H9 (cell line): ENCODE results near the gene GNB4. TPM values are rescaled to one million over a fixed set of nuclear protein-coding genes. Genes with fewer than 3 reads are reported as not detected.

Experiments
- DNase-seq: peaks from one replicate; pipeline ENCODE4 v3.0.0-alpha.2; 2017
- H2AFZ ChIP-seq: one replicate; pipeline ENCODE4 v1.6.1; 2013; ENCODE audit warnings: mild to moderate bottlenecking, low read length, control low read depth, moderate library complexity
- H2AK5ac ChIP-seq: 2 replicates; pipeline ENCODE4 v1.6.1; 2013; ENCODE audit warnings: low read length, control low read depth, mixed read lengths; ENCODE audit not compliant: insufficient read length
- H2BK120ac ChIP-seq: one replicate; pipeline ENCODE4 v1.6.1; 2013; ENCODE audit warnings: low read depth, mild to moderate bottlenecking, low read length, control low read depth, inconsistent platforms; ENCODE audit not compliant: poor library complexity, severe bottlenecking
- H2BK12ac ChIP-seq: 2 replicates; pipeline ENCODE4 v1.6.1; 2013; ENCODE audit warnings: low read length, control low read depth, mixed read lengths, low read depth; ENCODE audit not compliant: insufficient read length
- H2BK15ac ChIP-seq: 2 replicates; pipeline ENCODE4 v1.6.1; 2013; ENCODE audit warnings: low read depth, low read length, control low read depth
- H2BK20ac ChIP-seq: one replicate; pipeline ENCODE4 v1.6.1; 2013; ENCODE audit warnings: low read depth, mild to moderate bottlenecking, low read length, control low read depth, inconsistent platforms; ENCODE audit not compliant: poor library complexity, severe bottlenecking
- H2BK5ac ChIP-seq: 2 replicates; pipeline ENCODE4 v1.6.1; 2013; ENCODE audit warnings: low read length, control low read depth, mixed read lengths; ENCODE audit not compliant: insufficient read length
- H3K14ac ChIP-seq: 2 replicates; pipeline ENCODE4 v1.6.1; 2013; ENCODE audit warnings: low read length, control low read depth; ENCODE audit not compliant: insufficient read depth
- H3K18ac ChIP-seq: 2 replicates; pipeline ENCODE4 v1.6.1; 2013; ENCODE audit warnings: low read depth, mild to moderate bottlenecking, mixed read lengths, low read length, control low read depth; ENCODE audit not compliant: insufficient read length
- H3K23ac ChIP-seq: 2 replicates; pipeline ENCODE4 v1.6.1; 2013; ENCODE audit warnings: low read length, control low read depth, mixed read lengths, low read depth; ENCODE audit not compliant: insufficient read length
- H3K23me2 ChIP-seq: 2 replicates; pipeline ENCODE4 v1.6.1; 2013; ENCODE audit warnings: low read depth, mild to moderate bottlenecking, mixed read lengths, low read length, control low read depth; ENCODE audit not compliant: insufficient read length, poor library complexity, severe bottlenecking
- H3K27ac ChIP-seq: 2 replicates; pipeline ENCODE4 v1.5.1; 2013; ENCODE audit warnings: low read length, control low read depth, mixed read lengths, low read depth; ENCODE audit not compliant: insufficient read length
- H3K27me3 ChIP-seq: 2 replicates; pipeline ENCODE4 v1.6.1; 2013; ENCODE audit warnings: low read length, control low read depth, inconsistent platforms; ENCODE audit not compliant: insufficient read depth
- H3K4ac ChIP-seq: 2 replicates; pipeline ENCODE4 v1.6.1; 2013; ENCODE audit warnings: low read depth, mild to moderate bottlenecking, control low read depth, inconsistent platforms, low read length, moderate library complexity
- H3K4me1 ChIP-seq: 2 replicates; pipeline ENCODE4 v1.6.1; 2013; ENCODE audit warnings: low read length, control low read depth, inconsistent platforms; ENCODE audit not compliant: insufficient read depth
- H3K4me2 ChIP-seq: 2 replicates; pipeline ENCODE4 v1.6.1; 2013; ENCODE audit warnings: low read length, control low read depth, mixed read lengths; ENCODE audit not compliant: insufficient read length, insufficient read depth
- H3K56ac ChIP-seq: 2 replicates; pipeline ENCODE4 v1.6.1; 2013; ENCODE audit warnings: low read depth, mild to moderate bottlenecking, mixed read lengths, low read length, control low read depth; ENCODE audit not compliant: insufficient read length
- H3K79me1 ChIP-seq: 2 replicates; pipeline ENCODE4 v1.6.1; 2013; ENCODE audit warnings: low read depth, mild to moderate bottlenecking, moderate library complexity, low read length, control low read depth, inconsistent platforms; ENCODE audit not compliant: insufficient read depth, poor library complexity, severe bottlenecking
- H3K79me2 ChIP-seq: 2 replicates; pipeline ENCODE4 v1.6.1; 2013; ENCODE audit warnings: low read length, control low read depth, inconsistent platforms; ENCODE audit not compliant: insufficient read depth
- H3K9ac ChIP-seq: 2 replicates; pipeline ENCODE4 v1.6.1; 2013; ENCODE audit warnings: low read length, control low read depth, mixed read lengths; ENCODE audit not compliant: insufficient read length; ENCODE audit errors: extremely low read depth
- H3K9me3 ChIP-seq: one replicate; pipeline ENCODE4 v1.6.1; 2013; ENCODE audit warnings: low read depth, low read length, inconsistent platforms; ENCODE audit not compliant: control insufficient read depth
- H3T11ph ChIP-seq: one replicate; pipeline ENCODE4 v1.6.1; 2013; ENCODE audit warnings: mild to moderate bottlenecking, low read length, control low read depth, inconsistent platforms
- H4K20me1 ChIP-seq: one replicate; pipeline ENCODE4 v1.6.1; 2013; ENCODE audit not compliant: control insufficient read depth, insufficient read length, insufficient read depth
- H4K5ac ChIP-seq: 2 replicates; pipeline ENCODE4 v1.6.1; 2013; ENCODE audit warnings: low read depth, mild to moderate bottlenecking, mixed read lengths, low read length, control low read depth; ENCODE audit not compliant: insufficient read length
- H4K8ac ChIP-seq: replicated peaks from 2 replicates; pipeline ENCODE4 v1.6.1; 2013; ENCODE audit warnings: low read length, control low read depth, mixed read lengths, low read depth; ENCODE audit not compliant: insufficient read length
- H4K91ac ChIP-seq: 2 replicates; pipeline ENCODE4 v1.6.1; 2013; ENCODE audit warnings: low read depth, mild to moderate bottlenecking, moderate library complexity, mixed read lengths, low read length, control low read depth; ENCODE audit not compliant: insufficient read length
- H3K27ac Mint-ChIP-seq, 3 experiments: 2 replicates in 2 of 3; 3 replicates in 1 of 3; pipeline ENCODE4 v1.8.0; 2020 to 2021; ENCODE audit warnings: mixed read lengths in 3 of 3, mild to moderate bottlenecking in 1 of 3, moderate library complexity in 1 of 3
- H3K27me3 Mint-ChIP-seq: 2 replicates; pipeline ENCODE4 v1.8.0; 2021; ENCODE audit warnings: low read depth, mild to moderate bottlenecking, moderate library complexity, mixed read lengths
- H3K36me3 Mint-ChIP-seq, 3 experiments: 2 replicates in 2 of 3; 3 replicates in 1 of 3; pipeline ENCODE4 v1.8.0; 2020 to 2021; ENCODE audit warnings: low read depth in 3 of 3, mixed read lengths in 3 of 3; ENCODE audit not compliant: insufficient read depth in 1 of 3
- H3K4me1 Mint-ChIP-seq, 2 experiments: 2 replicates each; pipeline ENCODE4 v1.8.0; 2020; ENCODE audit warnings: mixed read lengths in 2 of 2
- H3K4me3 Mint-ChIP-seq, 2 experiments: 2 replicates in 1 of 2; 3 replicates in 1 of 2; pipeline ENCODE4 v1.8.0; 2020 to 2021; ENCODE audit warnings: mild to moderate bottlenecking in 2 of 2, mixed read lengths in 2 of 2, moderate library complexity in 1 of 2
- H3K9me3 Mint-ChIP-seq, 2 experiments: 2 replicates in 1 of 2; 3 replicates in 1 of 2; pipeline ENCODE4 v1.8.0; 2020; ENCODE audit warnings: mild to moderate bottlenecking in 2 of 2, mixed read lengths in 2 of 2, moderate library complexity in 1 of 2
- CTCF ChIP-seq: fragments of 200-600 bp; sonication (generic); conservative IDR thresholded peaks from 3 replicates; pipeline ENCODE4 v1.8.0; 2021; ENCODE audit warnings: antibody characterized with exemption, mild to moderate bottlenecking
- WGBS: extraction: QIAGEN DNeasy Blood & Tissue Kit; methylation state at CpG from one replicate; pipeline ENCODE4 v1.1.7; 2013; ENCODE audit warnings: missing lambda C conversion rate, low lambda C conversion rate, mixed read lengths; ENCODE audit not compliant: insufficient read length; ENCODE audit errors: extremely low coverage; 5-methylcytosine and 5-hydroxymethylcytosine counted together
- total RNA-seq: library from RNA; stranded (reverse); gene quantifications from 2 replicates; pipeline ENCODE4 v1.2.1, GENCODE V29; 2021

Gene GNB4
- total RNA-seq, 1 experiment from 2014 or later = 25.0 TPM

- DNase-seq = no peak
- Histone ChIP-seq H3K23ac (no peak overlapping the region), H2BK15ac (no peak overlapping the region), H3K18ac (no peak overlapping the region), H3K56ac (no peak overlapping the region), H3K9me3 (no peaks in the 10 kb centered on the region), H2BK5ac (no peak overlapping the region), H3K4ac (no peak overlapping the region), H3K23me2 (no peaks in the 10 kb centered on the region), H4K91ac (no peak overlapping the region), H4K8ac (no peak overlapping the region), H2BK20ac (no peak overlapping the region), H2BK12ac (no peak overlapping the region), H2BK120ac (no peak overlapping the region), H3K27ac (no peak overlapping the region), H3K9ac (no peak overlapping the region), H3K79me2 (no peaks in the 10 kb centered on the region), H2AK5ac (no peak overlapping the region), H2AFZ (no peak overlapping the region), H4K20me1 (no peaks in the 10 kb centered on the region), H4K5ac (no peak overlapping the region), H3K4me2 (no peak overlapping the region), H3K79me1 (no peaks in the 10 kb centered on the region), H3K14ac (no peak overlapping the region), H3K27me3 (no peaks in the 10 kb centered on the region), H3K4me1 (no peaks in the 10 kb centered on the region), H3T11ph (no peak overlapping the region)
- no peaks in the 10 kb centered on the region for H3K27me3 Mint-ChIP-seq
- H3K4me1 Mint-ChIP-seq = peaks cover 9 to 10% of the 10 kb centered on the region in 2 experiments
- no peak overlapping the region for H3K4me3 Mint-ChIP-seq
- peaks cover 0 to 6% (median 4%) of the 10 kb centered on the region in 3 experiments; a peak in 1 of 7 replicates for H3K36me3 Mint-ChIP-seq
- TF ChIP-seq CTCF = no peak; the same call in 2 of the 3 replicates
- WGBS = no CpG with 5 or more reads among the region's 2 CpGs
- H3K27ac Mint-ChIP-seq = peak overlapping the region in 1 of 3 experiments; percentile 11; a peak in 1 of 7 replicates
- H3K9me3 Mint-ChIP-seq = no peaks in the 10 kb centered on the region
Observed at GRCh38 chr3:179410331-179410730, 40.9 kb downstream of the GNB4 start.
